Measurements from ENCODE around the gene USP32.
"Not testable (repeated sequence)": the region's sequence is repeated elsewhere in the genome, so short reads cannot be mapped to it uniquely, and the experiment has no call there.

USP32 gene

GRCh38 chr17:60328679-60329078 is 63.3 kb downstream of the USP32 start:
- DNase-seq = no peak

- DNase-seq = no peak
Measured at GRCh38 chr17:60327901-60328273, 64.0 kb downstream of the USP32 start.

- no peak for DNase-seq
Measured at GRCh38 chr17:60327134-60327900, 64.6 kb downstream of the USP32 start.

DNA sequence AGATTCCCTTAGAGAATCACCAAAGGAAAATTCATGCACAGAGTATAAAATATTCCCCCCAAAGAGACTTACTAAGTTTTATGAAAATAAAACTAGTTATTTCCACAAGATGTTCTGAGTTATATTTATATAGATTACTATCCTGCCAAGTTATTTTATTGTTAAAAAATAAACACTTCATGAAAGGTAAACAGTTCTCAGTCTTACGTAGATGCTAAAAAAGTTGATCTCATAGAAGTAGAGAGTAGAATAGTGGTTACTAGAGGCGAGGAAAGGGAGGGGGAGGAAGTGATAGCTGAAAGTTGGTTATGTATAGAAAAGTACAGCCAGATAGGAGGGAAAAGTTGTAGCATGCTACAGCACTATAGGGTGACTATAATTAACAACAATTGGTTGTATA is 65.2 kb downstream of the USP32 start:
- no peak for DNase-seq

DNA sequence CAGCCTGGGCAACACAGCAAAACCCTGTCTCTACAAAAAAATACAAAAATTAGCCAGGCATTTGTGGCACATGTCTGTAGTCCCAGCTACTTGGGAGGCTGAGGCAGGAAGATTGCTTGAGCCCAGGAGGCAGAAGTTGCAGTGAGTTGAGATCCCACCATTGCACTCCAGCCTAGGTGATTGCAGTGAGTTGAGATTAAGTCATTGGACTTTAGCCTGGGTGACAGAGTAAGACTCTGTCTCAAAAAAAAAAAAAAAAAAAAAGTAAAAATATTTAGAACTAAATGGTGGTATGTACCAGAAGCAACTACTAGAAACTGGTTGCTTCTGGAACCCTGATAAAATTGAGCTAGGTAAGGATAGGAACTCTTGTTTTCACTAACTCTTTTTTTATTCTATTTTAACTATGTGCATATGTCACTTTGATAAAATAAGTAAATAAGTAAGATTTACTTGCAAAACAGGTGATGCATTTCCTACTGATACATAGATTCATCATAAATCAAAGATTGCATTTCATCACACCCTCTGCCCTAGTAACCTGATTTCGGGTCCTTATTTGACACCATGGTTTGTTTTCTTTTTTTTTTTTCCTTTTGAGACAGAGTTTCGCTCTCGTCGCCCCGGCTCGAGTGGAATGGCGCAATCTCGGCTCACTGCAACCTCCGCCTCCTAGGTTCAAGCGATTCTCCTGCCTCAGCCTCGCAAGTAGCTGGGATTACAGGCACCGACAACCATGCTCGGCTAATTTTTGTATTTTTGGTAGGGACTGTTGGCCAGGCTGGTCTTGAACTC is 66.0 kb downstream of the USP32 start:
- DNase-seq = no peak

GRCh38 chr17:60323754-60324153 is 68.2 kb downstream of the USP32 start:
- no peak for DNase-seq

- DNase-seq = no peak
Measured at GRCh38 chr17:60322056-60322387, 69.9 kb downstream of the USP32 start.

- no peak for DNase-seq
Measured at GRCh38 chr17:60321336-60322055, 70.4 kb downstream of the USP32 start.

DNA sequence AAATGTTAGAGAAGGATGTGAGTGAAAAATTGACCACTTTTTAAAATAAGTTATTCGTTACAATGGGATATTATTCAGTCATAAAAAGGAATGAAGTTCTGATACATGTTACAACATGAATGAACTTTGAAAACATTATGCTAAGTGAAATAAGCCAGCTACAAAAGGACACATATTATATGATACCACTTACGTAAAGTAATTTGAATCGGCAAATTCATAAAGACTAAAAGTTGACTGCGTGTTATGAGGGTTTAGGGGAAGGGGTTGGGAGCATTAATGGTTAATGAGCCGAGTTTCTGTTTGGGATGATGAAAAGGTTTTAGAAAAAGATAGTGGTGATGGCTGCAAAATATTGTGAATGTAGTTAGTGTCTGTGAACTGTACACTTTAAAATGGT is 73.1 kb downstream of the USP32 start:
- DNase-seq = no peak

GRCh38 chr17:60318326-60318725 is 73.6 kb downstream of the USP32 start:
- DNase-seq = no peak

GRCh38 chr17:60315650-60316049 is 76.3 kb downstream of the USP32 start:
- DNase-seq = no peak

DNA sequence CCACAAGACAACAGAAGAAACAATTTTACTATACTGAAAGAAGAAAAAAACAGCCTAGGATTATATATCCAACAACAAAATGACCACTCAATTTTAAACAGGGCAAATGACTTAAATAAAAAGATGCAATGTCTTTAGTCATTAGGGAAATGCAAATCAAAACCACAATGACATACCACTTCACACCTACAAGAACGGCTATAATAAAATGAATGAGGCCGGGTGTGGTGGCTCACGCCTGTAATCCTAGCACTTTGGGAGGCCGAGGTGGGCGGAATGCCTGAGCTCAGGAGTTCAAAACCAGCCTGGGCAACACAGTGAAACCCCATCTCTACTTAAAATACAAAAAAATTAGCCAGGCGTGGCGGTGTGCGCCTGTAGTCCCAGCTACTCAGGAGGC is 77.0 kb downstream of the USP32 start:
- DNase-seq = not testable (repeated sequence)

DNA sequence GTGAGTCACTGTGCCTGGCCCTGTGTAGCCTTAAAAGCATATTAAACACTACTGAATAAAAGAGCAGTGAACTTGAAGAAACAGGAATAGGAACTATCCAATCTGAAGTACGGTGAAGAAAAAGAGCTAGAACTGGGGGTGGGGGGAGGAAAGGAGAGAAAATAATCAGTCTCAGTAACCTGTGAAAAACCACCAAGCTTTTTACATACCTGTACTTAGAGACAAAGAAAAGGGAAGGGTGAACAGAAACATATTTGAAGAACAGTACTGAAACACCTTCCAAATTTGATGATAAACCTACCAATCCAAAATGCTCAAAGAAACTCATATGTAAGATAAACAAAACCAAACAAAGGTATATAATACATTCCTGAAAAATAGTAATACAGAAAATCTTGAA is 77.5 kb downstream of the USP32 start:
- no peak for DNase-seq

GRCh38 chr17:60311936-60312335 is 80.0 kb downstream of the USP32 start:
- DNase-seq = no peak

DNA sequence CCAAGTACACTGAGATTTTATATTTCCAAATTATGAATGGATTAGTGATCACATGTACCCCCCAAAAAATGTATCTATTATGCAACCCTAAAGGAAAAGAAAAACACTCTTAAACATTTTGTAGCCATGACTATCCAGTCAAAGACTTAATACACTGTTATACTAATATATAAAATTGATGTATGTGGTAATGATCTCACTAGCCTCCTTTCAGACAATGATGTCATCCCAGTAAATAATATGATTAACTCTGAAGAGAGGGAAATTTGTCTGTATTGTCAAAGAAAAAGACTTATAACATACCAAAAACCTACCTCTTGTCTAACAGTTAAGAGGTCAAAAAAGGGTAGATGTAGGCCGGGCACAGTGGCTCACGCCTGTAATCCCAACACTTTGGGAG is 80.7 kb downstream of the USP32 start:
- DNase-seq = no peak

DNA sequence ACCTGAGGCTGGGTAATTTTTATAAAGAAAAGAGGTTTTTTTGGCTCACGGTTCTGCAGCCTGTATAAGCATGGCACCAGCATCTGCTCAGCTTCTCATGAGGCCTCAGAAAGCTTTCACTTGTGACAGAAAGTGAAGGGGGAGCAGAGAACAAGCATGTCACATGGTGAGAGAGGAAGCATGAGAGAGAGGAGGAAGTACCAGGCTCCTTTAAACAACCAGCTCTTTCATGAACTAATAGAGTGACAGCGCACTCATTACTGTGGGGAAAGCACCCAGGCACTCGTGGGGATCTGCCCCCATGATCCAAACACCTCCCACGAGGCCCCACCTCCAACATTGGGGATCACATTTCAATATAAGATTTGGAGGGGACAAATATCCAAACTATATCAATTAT is 86.8 kb downstream of the USP32 start:
- DNase-seq = peak; percentile 33

- DNase-seq = no peak
Measured at GRCh38 chr17:60304502-60304901, 87.4 kb downstream of the USP32 start.

- no peak for DNase-seq
Measured at GRCh38 chr17:60303406-60304099, 88.4 kb downstream of the USP32 start.

DNA sequence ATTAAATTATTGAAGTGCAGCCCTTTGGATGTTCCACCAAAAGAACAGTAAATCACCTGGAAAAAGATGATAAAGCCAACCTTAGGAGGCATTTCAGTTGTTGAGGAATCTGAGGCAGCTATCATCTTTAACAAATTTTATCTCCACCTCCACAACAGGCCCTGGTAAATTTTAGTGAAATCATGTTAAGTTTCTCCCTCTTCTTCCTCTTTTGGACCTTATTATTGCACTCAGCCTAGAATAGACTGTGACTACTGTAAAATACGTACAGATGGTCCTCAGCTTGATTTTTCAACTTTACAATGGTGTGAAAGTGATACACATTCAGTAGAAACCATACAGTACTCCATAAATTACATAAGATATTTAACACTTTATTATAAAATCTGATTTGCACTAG is 90.3 kb downstream of the USP32 start:
- no peak for DNase-seq

- DNase-seq = no peak
Measured at GRCh38 chr17:60300949-60301348, 91.0 kb downstream of the USP32 start.

DNA sequence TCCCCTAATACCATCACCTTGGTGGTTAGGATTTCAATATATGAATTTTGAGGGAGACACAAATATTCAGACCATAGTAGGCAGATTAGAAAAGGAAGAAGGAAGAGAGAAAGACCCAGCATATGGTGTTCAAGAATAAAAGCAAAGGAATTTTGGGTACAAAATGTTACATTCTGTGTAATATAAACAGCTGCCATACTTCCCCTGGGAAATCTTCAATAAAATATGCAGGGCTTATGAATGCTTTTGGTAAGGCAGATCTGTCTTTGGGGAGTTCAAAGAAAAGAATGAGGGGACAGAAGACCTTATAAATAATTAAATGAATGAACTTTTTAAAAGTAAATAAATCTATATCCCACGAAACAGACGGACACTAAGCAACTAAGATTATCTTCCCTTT is 91.9 kb downstream of the USP32 start:
- no peak for DNase-seq

GRCh38 chr17:60297760-60298401 is 94.1 kb downstream of the USP32 start:
- DNase-seq = no peak

GRCh38 chr17:60296177-60296576 is 95.8 kb downstream of the USP32 start:
- DNase-seq = no peak

Measured in CD4-positive, alpha-beta T cell treated with Interleukin-17A for 1 hour (primary cell).